Activated T-cell treated with anti-CD3 and anti-CD28 coated beads for 48 hours (primary cell): ENCODE data around the gene ZNF555.
"Not testable (repeated sequence)": the region's sequence is repeated elsewhere in the genome, so short reads cannot be mapped to it uniquely, and the experiment has no call there.

ENCODE experiments used
- DNase-seq: peaks from one replicate; pipeline ENCODE4 v3.0.0-alpha.2; 2020; ENCODE audit warnings: low read depth

The ZNF555 gene

GRCh38 chr19:2807379-2808128, 33.7 kb upstream of the ZNF555 start:
- no peak for DNase-seq

GRCh38 chr19:2808129-2808941, 32.9 kb upstream of the ZNF555 start:
- DNase-seq = no peak

- no peak for DNase-seq
Observed at GRCh38 chr19:2809387-2810140, 31.7 kb upstream of the ZNF555 start.

- DNase-seq = no peak
Observed at GRCh38 chr19:2810141-2811091, 30.9 kb upstream of the ZNF555 start.

GRCh38 chr19:2811221-2811722, 30.0 kb upstream of the ZNF555 start:
- no peak for DNase-seq

- DNase-seq = no peak
Observed at GRCh38 chr19:2811735-2812413, 29.4 kb upstream of the ZNF555 start.

GRCh38 chr19:2812414-2813234, 28.7 kb upstream of the ZNF555 start:
- no peak for DNase-seq

GRCh38 chr19:2813235-2814160, 27.8 kb upstream of the ZNF555 start:
- no peak for DNase-seq

- no peak for DNase-seq
Observed at GRCh38 chr19:2814426-2814825, 26.8 kb upstream of the ZNF555 start.

GRCh38 chr19:2815191-2815614, 26.1 kb upstream of the ZNF555 start:
- no peak for DNase-seq

GRCh38 chr19:2815923-2816322, 25.4 kb upstream of the ZNF555 start:
- no peak for DNase-seq

- no peak for DNase-seq
Observed at GRCh38 chr19:2816641-2817040, 24.6 kb upstream of the ZNF555 start.

GRCh38 chr19:2817237-2817829, 23.9 kb upstream of the ZNF555 start:
- DNase-seq = not testable (repeated sequence)

GRCh38 chr19:2819540-2820111, 21.6 kb upstream of the ZNF555 start, which contains the start of gene ZNF554:
TSS of gene ZNF554 (plus strand) at chr19:2819868. CDS start at chr19:2820072, 204 bp downstream.
- DNase-seq = peak; percentile 98

GRCh38 chr19:2820112-2820702, 21.1 kb upstream of the ZNF555 start:
- no peak for DNase-seq

- DNase-seq = no peak
Observed at GRCh38 chr19:2822846-2823245, 18.4 kb upstream of the ZNF555 start.

- DNase-seq = no peak
Observed at GRCh38 chr19:2823646-2824045, 17.6 kb upstream of the ZNF555 start.
